Measurements from ENCODE around the gene PRKAG2. TPM values are rescaled to one million over a fixed set of nuclear protein-coding genes. Genes with fewer than 3 reads are reported as not detected.

The PRKAG2 gene
- total and polyA plus RNA-seq, 2 of the 13 experiments (the other 11 are each of a cell fraction or from before 2014, with no cell fraction given) = 0.90 to 1.3 TPM

GRCh38 chr7:151891182-151891581 lies 14.3 kb upstream of the PRKAG2 start (continued):
- TF ChIP-seq, protein P1, sequence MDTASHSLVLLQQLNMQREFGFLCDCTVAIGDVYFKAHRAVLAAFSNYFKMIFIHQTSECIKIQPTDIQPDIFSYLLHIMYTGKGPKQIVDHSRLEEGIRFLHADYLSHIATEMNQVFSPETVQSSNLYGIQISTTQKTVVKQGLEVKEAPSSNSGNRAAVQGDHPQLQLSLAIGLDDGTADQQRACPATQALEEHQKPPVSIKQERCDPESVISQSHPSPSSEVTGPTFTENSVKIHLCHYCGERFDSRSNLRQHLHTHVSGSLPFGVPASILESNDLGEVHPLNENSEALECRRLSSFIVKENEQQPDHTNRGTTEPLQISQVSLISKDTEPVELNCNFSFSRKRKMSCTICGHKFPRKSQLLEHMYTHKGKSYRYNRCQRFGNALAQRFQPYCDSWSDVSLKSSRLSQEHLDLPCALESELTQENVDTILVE (CRISPR knock-in tag; IDR thresholded peaks at IDR 0.05) = no peak
- TF ChIP-seq ZNF326 (CRISPR knock-in tag; IDR thresholded peaks at IDR 0.05; ENCODE audit: borderline replicate concordance) (no peak), YEATS4 (CRISPR knock-in tag; IDR thresholded peaks at IDR 0.05; ENCODE audit: borderline replicate concordance) (no peak), ZXDC (CRISPR knock-in tag; IDR thresholded peaks at IDR 0.05) (no peak), HCFC1 (IDR thresholded peaks at IDR 0.05; ENCODE audit: low read depth, low read length) (no peak), CBX2 (IDR thresholded peaks at IDR 0.05; ENCODE audit: low read depth, low read length) (no peak), CBX2 (CRISPR knock-in tag; IDR thresholded peaks at IDR 0.05; ENCODE audit: low read depth) (no peak), MED1 (CRISPR knock-in tag; IDR thresholded peaks at IDR 0.05) (no peak), POGK (CRISPR knock-in tag; conservative IDR thresholded peaks at IDR 0.05) (no peak), ELF1 (CRISPR knock-in tag; IDR thresholded peaks at IDR 0.05) (no peak)
- TF ChIP-seq, protein P2, sequence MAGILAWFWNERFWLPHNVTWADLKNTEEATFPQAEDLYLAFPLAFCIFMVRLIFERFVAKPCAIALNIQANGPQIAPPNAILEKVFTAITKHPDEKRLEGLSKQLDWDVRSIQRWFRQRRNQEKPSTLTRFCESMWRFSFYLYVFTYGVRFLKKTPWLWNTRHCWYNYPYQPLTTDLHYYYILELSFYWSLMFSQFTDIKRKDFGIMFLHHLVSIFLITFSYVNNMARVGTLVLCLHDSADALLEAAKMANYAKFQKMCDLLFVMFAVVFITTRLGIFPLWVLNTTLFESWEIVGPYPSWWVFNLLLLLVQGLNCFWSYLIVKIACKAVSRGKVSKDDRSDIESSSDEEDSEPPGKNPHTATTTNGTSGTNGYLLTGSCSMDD (CRISPR knock-in tag; IDR thresholded peaks at IDR 0.05) = no peak
